ENCODE data around the gene TMPRSS4. TPM values are rescaled to one million over a fixed set of nuclear protein-coding genes. Genes with fewer than 3 reads are reported as not detected.
A peak's percentile ranks its signal among the peaks of the same experiment; 100 is the strongest.

The TMPRSS4 gene
- total RNA-seq, 1 donor from 2014 or later, result not detected

DNA sequence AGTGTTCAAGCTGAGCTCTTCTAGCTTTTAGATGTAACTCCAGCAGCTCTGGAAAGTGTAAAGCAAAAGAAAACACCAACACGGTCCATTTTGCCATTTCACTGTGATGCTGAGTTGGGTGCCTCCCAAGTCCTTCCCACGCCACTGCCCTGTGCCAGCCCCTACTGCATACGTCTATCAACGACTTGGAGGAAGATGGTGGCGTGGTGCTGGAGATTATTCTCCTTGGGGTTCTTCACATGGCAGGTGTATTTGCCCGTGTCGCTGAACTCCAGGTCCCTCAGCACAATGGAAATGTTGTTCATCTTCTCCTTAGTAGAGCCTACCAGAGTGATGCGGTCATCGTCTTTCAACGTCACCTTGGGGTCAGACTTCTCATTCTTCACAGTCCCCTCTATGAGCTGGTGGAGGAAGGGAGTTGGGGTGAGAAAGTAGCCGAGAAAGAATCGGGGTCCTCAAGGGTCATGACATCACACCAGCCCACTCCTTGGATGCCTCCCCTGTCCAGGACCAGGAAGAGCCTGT, 66.8 kb downstream of the TMPRSS4 start:
- no peak for DNase-seq (ENCODE audit: missing footprints)
- intact Hi-C loops (cut with DNase I), result loop anchor here (2.0 kb wide), 2 partner anchors 51 to 221 kb away; no protein-coding TSS in a partner anchor
- no peak for ATAC-seq

DNA sequence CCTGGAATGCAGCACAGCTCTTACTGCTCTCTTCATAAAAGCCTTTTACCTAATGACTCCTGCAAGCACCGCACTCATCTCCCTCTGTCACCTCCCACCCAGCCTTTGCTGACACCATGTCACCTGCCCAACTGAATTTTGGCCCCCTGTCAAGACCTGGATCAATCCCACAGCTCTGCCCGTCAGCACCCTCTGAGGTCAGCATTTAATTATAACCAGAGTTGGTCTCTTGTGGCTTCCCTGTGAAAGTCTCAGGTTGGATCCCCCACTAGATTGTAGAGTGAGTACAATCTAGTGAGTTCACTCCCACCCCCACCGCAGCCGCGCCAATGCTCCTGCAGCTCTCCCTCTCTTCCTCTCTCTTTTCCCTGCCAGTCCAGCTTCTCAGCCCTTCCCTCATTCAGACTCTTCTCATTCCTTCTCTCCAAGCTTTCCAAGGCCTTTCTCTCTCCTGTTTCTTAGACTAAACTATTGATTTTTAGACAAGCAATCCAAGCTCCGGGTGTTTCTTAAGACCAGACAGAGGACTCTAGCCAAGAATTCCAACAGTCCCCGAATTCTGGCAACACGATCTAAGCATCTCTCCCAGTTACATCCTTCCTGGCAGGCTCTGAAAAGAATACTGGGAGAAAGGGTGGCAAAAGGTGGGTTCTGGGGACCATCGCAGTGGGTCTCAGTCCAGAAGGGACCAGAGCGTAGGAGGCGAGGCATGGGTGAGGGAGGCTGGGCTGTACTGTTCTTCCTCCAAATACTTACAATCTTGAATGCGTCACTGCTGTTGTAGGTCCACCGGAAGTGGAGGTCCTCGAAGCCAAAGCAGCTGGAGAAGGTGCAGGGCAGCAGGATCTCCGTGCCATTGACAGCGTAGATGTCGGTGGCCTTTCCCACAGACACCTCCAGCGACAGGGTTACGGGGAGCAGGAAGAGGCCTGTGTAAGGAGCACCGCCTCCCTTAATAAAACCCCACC, 67.7 kb downstream of the TMPRSS4 start:
- DNase-seq (ENCODE audit: missing footprints), result no peak
- peak; percentile 38 for ATAC-seq
- intact Hi-C loops (cut with DNase I), result loop anchor here (1.0 to 5.0 kb wide), 5 partner anchors 27 to 343 kb away; no protein-coding TSS in a partner anchor

- peak; percentile 92 for DNase-seq (ENCODE audit: missing footprints)
- intact Hi-C loops (cut with DNase I), result loop anchor here (1.0 to 5.0 kb wide), 5 partner anchors 26 to 342 kb away; no protein-coding TSS in a partner anchor
- ATAC-seq, result peak; percentile 89
These were observed 68.7 kb downstream of the TMPRSS4 start for GRCh38 chr11:118145285-118146227.

DNA sequence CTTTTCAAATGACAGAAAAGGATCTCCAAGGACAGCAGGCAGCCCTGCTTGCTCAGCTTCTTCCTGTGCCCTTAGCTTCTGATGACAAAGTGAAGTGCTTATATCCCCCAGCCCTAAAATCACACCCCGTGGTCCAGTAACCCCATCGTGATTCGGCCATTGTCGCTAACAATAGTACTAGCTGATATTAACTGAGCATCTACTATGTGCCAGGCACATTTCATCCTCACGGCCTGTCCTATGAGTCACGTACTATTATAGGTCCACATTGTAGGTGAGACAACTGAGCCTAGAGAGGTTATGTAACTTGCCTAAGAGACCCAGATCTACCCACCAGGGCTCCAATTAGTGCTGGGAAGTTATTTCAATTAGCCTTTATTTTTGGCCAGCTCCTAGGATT, 69.7 kb downstream of the TMPRSS4 start:
- no peak for ATAC-seq
- no peak for DNase-seq (ENCODE audit: missing footprints)
- intact Hi-C loops (cut with DNase I), result loop anchor here (5.0 kb wide), 1 partner anchor 341 kb away; no protein-coding TSS in a partner anchor

DNA sequence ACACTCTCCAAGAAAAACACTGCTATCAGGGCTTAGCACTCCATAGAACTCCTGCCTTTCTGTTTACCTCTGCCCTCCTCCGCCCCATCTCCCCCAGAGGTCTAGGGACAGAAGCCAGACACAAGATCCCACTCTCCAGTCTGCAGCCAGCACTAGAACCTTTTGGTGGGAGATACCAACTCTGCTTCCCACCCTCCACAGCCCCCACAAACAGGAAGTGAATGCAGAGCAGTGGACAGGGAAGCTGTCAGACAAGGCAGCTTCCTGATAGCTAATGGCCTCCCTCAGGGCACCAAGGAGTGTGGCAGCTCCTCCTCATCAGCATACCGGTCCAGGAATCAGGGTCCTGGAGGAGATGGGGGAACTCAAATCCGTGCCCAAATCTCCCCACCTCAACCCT, 70.6 kb downstream of the TMPRSS4 start:
- intact Hi-C loops (cut with DNase I), result loop anchor here (5.0 kb wide), 1 partner anchor 340 kb away; no protein-coding TSS in a partner anchor
- ATAC-seq (no peak), DNase-seq (ENCODE audit: missing footprints) (no peak)

GRCh38 chr11:118148240-118148639, 71.4 kb downstream of the TMPRSS4 start:
- ATAC-seq (no peak), DNase-seq (ENCODE audit: missing footprints) (no peak)
- intact Hi-C loops (cut with DNase I), result loop anchor here (5.0 kb wide), 1 partner anchor 339 kb away; no protein-coding TSS in a partner anchor

DNA sequence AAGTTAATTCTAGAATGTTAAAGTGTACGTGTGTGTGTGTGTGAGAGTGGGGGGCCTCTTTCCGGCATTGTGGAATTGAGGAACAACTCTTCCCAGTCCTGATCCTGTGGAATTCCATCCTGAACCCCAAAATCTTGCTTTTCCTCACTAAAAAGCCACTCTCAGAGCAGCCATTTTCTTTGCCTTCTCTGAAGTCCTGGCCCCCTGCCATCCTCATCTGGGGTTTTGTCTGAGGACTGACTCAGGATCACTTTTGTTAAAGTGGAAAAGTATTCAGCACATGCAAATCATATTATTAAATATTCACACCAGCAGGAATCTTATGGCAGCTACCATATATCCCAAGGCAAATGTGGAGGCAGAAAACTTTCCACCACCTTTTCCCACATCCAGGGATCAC, 72.0 kb downstream of the TMPRSS4 start:
- no peak for DNase-seq (ENCODE audit: missing footprints)
- no peak for ATAC-seq
- intact Hi-C loops (cut with DNase I), result loop anchor here (5.0 kb wide), 1 partner anchor 338 kb away; no protein-coding TSS in a partner anchor

DNA sequence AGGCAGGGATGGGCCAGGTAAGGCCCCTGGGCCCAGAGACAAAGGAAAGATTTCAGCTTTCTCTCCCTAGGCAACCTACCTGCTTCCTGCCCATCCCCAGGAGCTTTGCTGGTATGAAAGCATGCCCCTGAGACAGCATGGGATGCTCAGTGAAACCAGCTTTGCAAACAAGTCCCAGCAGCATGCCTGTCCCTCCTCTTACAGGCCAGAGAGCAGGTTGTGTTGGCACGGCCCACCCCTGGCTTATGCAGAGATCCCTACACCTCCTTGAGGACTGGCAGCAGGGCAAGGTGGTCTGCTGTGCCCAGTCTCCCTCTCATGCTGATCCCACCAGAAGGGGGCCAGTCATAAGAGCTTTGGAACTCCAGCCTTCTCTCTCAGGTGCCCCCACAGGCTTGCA, 72.6 kb downstream of the TMPRSS4 start:
- ATAC-seq, result no peak
- DNase-seq (ENCODE audit: missing footprints), result no peak
- intact Hi-C loops (cut with DNase I), result loop anchor here (5.0 kb wide), 1 partner anchor 338 kb away; no protein-coding TSS in a partner anchor

- DNase-seq (ENCODE audit: missing footprints) (no peak), ATAC-seq (no peak)
- intact Hi-C loops (cut with DNase I), result no loop called here
These were observed 74.6 kb downstream of the TMPRSS4 start for GRCh38 chr11:118151431-118151830.

DNA sequence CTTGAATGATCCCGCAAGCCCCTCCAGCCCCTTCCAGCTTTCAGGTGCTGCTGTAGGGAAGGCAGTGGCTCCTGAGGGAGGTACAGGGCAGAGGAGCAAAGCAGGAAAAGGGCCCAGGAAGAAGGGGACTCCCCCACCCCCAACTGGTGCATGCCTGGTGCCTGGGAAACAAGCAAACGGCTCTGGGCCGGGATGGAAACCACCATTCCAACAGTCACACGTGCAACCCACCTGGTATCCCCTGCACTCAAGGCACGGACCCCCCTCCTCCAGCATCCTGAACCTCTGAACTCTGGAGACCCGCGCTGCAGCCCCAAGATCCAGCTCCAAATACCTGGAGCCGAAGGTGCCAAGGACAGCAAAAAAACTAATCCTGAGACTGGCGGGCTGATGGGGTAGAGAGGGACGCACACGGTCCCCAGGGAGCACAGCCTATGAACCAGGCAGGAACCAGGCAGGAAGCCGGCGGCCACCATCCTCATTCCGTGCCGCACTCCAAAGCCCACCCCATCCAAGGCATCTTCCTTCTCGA, 75.2 kb downstream of the TMPRSS4 start:
- intact Hi-C loops (cut with DNase I), result no loop called here
- no peak for ATAC-seq
- no peak for DNase-seq (ENCODE audit: missing footprints)

- peak; percentile 79 for ATAC-seq
- intact Hi-C loops (cut with DNase I), result no loop called here
- peak; percentile 77 for DNase-seq (ENCODE audit: missing footprints)
These were observed 75.9 kb downstream of the TMPRSS4 start, which contains the start of gene SCN4B for GRCh38 chr11:118152552-118153471. TSS of gene SCN4B (minus strand) at chr11:118152823. CDS start at chr11:118152673, 150 bp downstream.

- peak; percentile 13 for DNase-seq (ENCODE audit: missing footprints)
- ATAC-seq, result no peak
- intact Hi-C loops (cut with DNase I), result no loop called here
These were observed 76.6 kb downstream of the TMPRSS4 start for GRCh38 chr11:118153516-118153915.

- intact Hi-C loops (cut with DNase I), result no loop called here
- DNase-seq (ENCODE audit: missing footprints) (peak; percentile 8), ATAC-seq (no peak)
These were observed 77.1 kb downstream of the TMPRSS4 start for GRCh38 chr11:118153976-118154375.

DNA sequence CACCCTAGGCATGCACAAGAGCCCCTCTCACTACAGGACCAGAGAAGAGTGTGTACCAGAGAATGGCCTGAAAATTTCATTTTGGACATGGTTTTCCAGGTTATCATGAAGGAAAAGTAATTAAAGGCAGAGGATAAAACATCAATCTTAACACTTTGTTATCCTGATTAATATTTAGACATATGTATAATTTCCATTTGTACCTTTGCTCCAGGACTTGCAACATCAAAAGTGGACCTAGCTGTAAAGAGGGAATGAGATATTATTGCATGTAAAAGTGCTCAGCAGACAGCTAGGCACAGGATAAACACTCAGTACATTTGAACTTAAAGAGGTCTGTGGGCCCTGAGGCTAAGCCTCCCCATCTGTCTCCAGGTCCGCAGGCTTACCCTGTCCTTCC, 77.8 kb downstream of the TMPRSS4 start:
- DNase-seq (ENCODE audit: missing footprints) (no peak), ATAC-seq (no peak)
- intact Hi-C loops (cut with DNase I), result no loop called here

- DNase-seq (ENCODE audit: missing footprints) (peak; percentile 11), ATAC-seq (peak; percentile 9)
- intact Hi-C loops (cut with DNase I), result no loop called here
These were observed 79.1 kb downstream of the TMPRSS4 start for GRCh38 chr11:118155776-118156530.

- intact Hi-C loops (cut with DNase I), result no loop called here
- ATAC-seq (peak; percentile 24), DNase-seq (ENCODE audit: missing footprints) (peak; percentile 71)
These were observed 79.8 kb downstream of the TMPRSS4 start for GRCh38 chr11:118156531-118157185.
